Inflammatory macrophage treated with lipopolysaccharide for 1 hour (primary cell): ENCODE measurements around the gene CD81.

Source experiments
- DNase-seq, 2 donors: peaks; one replicate each; pipeline ENCODE4 v3.0.0-alpha.2; 2020 to 2022

Gene CD81

DNA sequence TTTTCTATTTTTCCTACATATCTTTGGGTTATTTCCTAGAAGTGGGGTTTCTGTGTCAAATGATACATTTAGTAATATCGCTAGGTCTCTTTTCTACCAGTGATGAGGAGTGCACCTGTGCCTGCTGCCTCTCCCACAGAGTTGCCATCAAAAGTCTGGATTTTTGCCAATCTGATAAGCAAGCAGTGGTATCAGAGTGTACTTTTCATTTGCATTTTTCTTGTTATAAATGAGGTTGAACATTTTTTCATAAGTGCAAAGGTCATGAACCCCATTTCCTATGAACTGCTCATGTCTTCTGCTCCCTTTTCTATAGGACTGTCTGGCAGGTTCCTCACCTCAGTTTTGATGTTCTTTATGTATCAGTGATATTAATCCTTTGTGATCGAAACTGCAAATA is 65.5 kb downstream of the CD81 start:
- DNase-seq: no peak

GRCh38 chr11:2443406-2443805 is 66.3 kb downstream of the CD81 start:
- DNase-seq: no peak

DNA sequence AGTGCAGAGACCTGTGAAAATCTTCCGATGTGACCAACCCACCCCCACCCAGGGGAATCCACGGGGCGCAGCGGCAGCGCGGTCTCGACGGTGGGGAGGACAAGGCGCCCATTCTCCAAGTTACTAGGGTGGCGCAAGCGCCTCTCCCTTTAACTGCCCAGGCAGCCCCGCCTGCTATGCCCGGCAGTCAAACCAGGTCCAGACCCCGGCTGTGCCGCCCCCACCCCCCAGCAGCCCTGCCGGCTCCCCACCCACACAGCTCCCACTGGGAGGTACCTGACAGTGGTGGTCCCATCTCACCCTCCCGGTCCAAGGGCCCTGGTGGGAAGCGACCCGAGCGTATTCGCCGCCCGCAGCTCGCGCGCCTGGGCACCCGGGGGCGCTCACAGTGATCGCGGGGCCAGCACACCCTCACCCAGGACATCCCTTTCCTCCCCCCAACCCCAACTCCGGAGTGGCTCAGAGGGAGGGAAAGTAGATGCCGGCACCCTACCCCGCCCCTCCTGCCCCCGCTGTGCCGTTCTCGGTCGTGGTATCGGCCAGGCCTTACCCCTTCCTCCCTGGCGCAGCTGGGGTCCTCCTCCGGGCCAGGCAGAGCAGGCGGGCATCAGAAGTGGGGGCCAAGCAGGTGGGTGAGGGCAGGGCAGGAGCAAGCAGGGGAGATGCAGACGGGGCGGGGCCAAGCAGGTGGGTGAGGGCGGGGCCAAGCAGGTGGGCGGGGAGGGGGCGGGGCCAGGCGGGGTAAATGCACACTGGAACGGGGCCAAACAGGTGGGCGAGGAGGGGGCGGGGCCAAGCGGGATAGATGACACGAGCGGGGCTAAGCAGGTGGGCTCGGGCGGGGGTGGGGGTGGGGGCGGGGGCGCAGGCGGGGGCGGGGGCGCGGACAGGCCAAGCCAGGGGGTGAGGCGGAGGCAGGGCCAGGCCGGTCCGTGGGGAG is 67.0 kb downstream of the CD81 start, which contains the start of gene TRPM5:
Gene TRPM5, minus strand, starts transcription at position 634 of the 940 bp plus-strand sequence. CDS start 21,478 bp downstream, outside the sequence.
- DNase-seq: peak in 1 of 2 donors; percentile 20

GRCh38 chr11:2444821-2445745 is 68.0 kb downstream of the CD81 start, which contains the start of gene KCNQ1:
Gene KCNQ1, plus strand, starts transcription at chr11:2445008. Its CDS starts 91 bp downstream, at chr11:2445099.
- peak; percentile 41 to 63 for DNase-seq

GRCh38 chr11:2445746-2446551 is 68.8 kb downstream of the CD81 start:
- DNase-seq: no peak

- DNase-seq: peak; percentile 24 to 47
Measured at GRCh38 chr11:2446590-2447252, 69.6 kb downstream of the CD81 start.
